Dedifferentiated amniotic fluid mesenchymal stem cell (primary cell): ENCODE measurements around the gene LRRIQ1.
"Not testable (repeated sequence)": the region's sequence is repeated elsewhere in the genome, so short reads cannot be mapped to it uniquely, and the experiment has no call there.

Experiments used
- DNase-seq: peaks from one replicate; pipeline ENCODE4 v3.0.0-alpha.2; 2016; ENCODE audit errors: extremely low spot score

The LRRIQ1 gene

GRCh38 chr12:85203809-85204208, 167.7 kb downstream of the LRRIQ1 start:
- DNase-seq = not testable (repeated sequence)

GRCh38 chr12:85206543-85206942, 170.4 kb downstream of the LRRIQ1 start:
- no peak for DNase-seq

- DNase-seq = not testable (repeated sequence)
Measured at GRCh38 chr12:85224339-85224738, 188.2 kb downstream of the LRRIQ1 start.

GRCh38 chr12:85225501-85225900, 189.3 kb downstream of the LRRIQ1 start:
- no peak for DNase-seq

- no peak for DNase-seq
Measured at GRCh38 chr12:85237327-85237726, 201.2 kb downstream of the LRRIQ1 start.

GRCh38 chr12:85244561-85244960, 208.4 kb downstream of the LRRIQ1 start:
- peak; percentile 82 for DNase-seq

- DNase-seq = no peak
Measured at GRCh38 chr12:85253853-85254252, 217.7 kb downstream of the LRRIQ1 start.

GRCh38 chr12:85257671-85258070, 221.5 kb downstream of the LRRIQ1 start:
- no peak for DNase-seq

GRCh38 chr12:85260447-85260846, 224.3 kb downstream of the LRRIQ1 start:
- DNase-seq = no peak

GRCh38 chr12:85260896-85261295, 224.7 kb downstream of the LRRIQ1 start:
- DNase-seq = no peak

GRCh38 chr12:85266356-85266755, 230.2 kb downstream of the LRRIQ1 start:
- DNase-seq = no peak

GRCh38 chr12:85273381-85274314, 237.5 kb downstream of the LRRIQ1 start:
- no peak for DNase-seq

GRCh38 chr12:85274315-85274651, 238.1 kb downstream of the LRRIQ1 start:
- DNase-seq = no peak

GRCh38 chr12:85275374-85275773, 239.2 kb downstream of the LRRIQ1 start:
- DNase-seq = peak; percentile 67

- no peak for DNase-seq
Measured at GRCh38 chr12:85277191-85277590, 241.0 kb downstream of the LRRIQ1 start.

GRCh38 chr12:85277900-85278597, 241.9 kb downstream of the LRRIQ1 start:
- no peak for DNase-seq

GRCh38 chr12:85278598-85279448, 242.7 kb downstream of the LRRIQ1 start:
- no peak for DNase-seq

GRCh38 chr12:85279449-85280164, 243.5 kb downstream of the LRRIQ1 start:
- DNase-seq = no peak

GRCh38 chr12:85280165-85280983, 244.2 kb downstream of the LRRIQ1 start, which contains the start of gene ALX1:
ALX1 (plus strand) TSS chr12:85280220; CDS start chr12:85280262, 42 bp downstream.
- DNase-seq = peak; percentile 67

GRCh38 chr12:85280984-85281630, 245.0 kb downstream of the LRRIQ1 start:
- no peak for DNase-seq
